HUES6 (cell line): ENCODE data around the gene C19orf44.
"Not testable (repeated sequence)": the region's sequence is repeated elsewhere in the genome, so short reads cannot be mapped to it uniquely, and the experiment has no call there.

Source experiments
- H3K27ac ChIP-seq: 2 replicates; pipeline ENCODE4 v1.7.0; 2013; ENCODE audit warnings: low read depth, mild to moderate bottlenecking, low read length, inconsistent platforms
- H3K27me3 ChIP-seq: 2 replicates; pipeline ENCODE4 v1.6.1; 2013; ENCODE audit warnings: low read length; ENCODE audit not compliant: control insufficient read depth, insufficient read depth
- H3K36me3 ChIP-seq: 2 replicates; pipeline ENCODE4 v1.6.1; 2013; ENCODE audit warnings: low read length; ENCODE audit not compliant: control insufficient read depth, insufficient read depth
- H3K4me1 ChIP-seq: 2 replicates; pipeline ENCODE4 v1.6.1; 2013; ENCODE audit warnings: low read length; ENCODE audit not compliant: control insufficient read depth, insufficient read depth
- H3K4me3 ChIP-seq: 2 replicates; pipeline ENCODE4 v1.5.1; 2013; ENCODE audit warnings: low read depth, low read length
- H3K9ac ChIP-seq: one replicate; pipeline ENCODE4 v1.6.1; 2013; ENCODE audit warnings: mild to moderate bottlenecking, low read length
- H3K9me3 ChIP-seq: 2 replicates; pipeline ENCODE4 v1.6.1; 2013; ENCODE audit warnings: low read depth, low read length; ENCODE audit not compliant: control insufficient read depth, insufficient read depth

Gene C19orf44

DNA sequence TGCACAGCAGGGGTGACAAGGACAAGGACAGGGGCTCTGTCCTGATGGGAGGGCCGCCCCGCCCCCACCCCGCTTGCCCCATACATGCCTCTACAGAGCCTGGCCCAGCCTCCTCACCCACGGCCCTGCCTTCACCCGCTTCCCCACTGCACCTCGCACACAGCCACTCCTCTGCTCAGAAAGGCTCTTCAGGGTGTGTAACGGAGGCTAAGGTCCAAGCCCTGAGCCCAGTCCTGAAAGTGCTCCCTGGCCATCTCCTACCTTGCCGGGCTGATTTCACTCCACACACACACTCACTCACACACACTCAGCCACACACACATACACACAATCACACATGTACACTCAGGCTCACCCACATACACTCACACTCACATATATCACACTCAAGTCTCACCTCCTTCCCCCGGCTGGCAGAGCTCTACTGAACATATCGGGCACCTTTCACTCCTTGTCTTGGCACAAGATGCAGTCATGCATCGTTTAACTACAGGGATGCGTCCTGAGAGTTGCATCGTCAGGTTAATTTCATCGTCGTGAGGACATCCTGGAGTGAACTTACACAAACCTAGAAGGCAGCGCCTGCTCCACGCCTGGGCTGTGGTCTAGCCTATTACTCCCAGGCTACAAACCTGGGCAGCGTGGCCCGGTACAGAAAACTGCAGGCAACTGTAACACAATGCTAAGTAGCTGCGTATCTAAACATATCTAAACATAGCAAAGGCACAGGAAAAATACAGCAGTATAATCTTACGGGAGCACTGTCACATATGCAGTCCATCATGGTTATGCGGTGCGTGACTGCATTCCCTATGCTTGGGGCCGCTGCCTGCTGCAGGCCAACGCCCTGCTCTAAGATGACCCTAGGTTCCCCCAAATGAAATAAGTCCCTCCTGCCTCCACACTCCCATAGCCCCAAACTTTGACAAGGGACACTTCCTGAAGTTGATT, 37.5 kb upstream of the C19orf44 start:
- H3K27ac ChIP-seq, result 0 out of 2 replicates have a peak overlapping the region, but pooled peaks have one; percentile 28

DNA sequence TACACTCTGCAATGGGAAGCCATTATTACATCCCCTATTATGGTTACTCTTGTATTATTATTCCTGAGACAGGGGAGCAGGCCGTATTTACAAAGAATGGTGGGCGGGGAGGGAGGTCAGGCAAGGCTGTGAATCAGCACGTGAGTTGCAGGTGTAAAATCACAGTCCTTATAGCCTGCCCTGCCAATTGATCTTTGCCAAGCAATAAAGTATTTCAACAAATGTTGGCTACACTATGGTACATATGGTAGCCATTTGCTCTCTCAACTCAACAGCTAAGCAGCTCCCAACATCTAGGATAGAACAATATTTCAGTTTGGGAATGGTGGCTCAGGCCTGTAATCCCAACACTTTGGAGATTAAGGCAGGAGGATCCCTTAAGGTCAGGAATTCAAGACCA, 36.5 kb upstream of the C19orf44 start:
- H3K36me3 ChIP-seq, result no peaks in the 10 kb centered on the region
- no peak overlapping the region for H3K4me3 ChIP-seq
- H3K9me3 ChIP-seq, result no peaks in the 10 kb centered on the region
- H3K27ac ChIP-seq, result no peak overlapping the region
- no peak overlapping the region for H3K9ac ChIP-seq
- H3K4me1 ChIP-seq, result peaks cover 40% of the 10 kb centered on the region
- no peaks in the 10 kb centered on the region for H3K27me3 ChIP-seq

More for the DNA sequence above, 37.5 kb upstream of the C19orf44 start:
- Histone ChIP-seq H3K4me1 (peaks cover 44% of the 10 kb centered on the region), H3K27me3 (no peaks in the 10 kb centered on the region), H3K4me3 (no peak overlapping the region), H3K9me3 (no peaks in the 10 kb centered on the region), H3K36me3 (no peaks in the 10 kb centered on the region), H3K9ac (peak overlapping the region; percentile 29)

DNA sequence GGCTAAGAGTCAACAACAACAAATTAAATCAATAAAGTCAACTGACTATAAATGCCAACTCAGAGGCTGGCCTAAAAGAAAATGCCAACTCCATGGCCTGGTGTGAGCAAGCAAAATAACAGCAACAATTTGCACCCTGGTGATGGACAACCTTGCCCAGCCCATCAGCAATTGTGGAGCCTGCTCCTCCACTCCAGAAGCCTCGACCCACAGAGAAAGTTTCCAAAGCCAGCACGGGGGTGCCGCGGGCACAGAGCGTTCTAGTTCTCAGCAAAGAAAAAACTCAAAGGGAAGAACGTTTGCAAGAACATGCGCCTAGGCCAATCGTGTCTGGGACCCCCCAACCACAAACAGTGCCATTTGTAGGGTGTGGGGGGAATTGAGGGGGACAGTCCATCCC, 35.7 kb upstream of the C19orf44 start:
- H3K4me3 ChIP-seq, result no peak overlapping the region
- no peak overlapping the region for H3K27ac ChIP-seq
- no peaks in the 10 kb centered on the region for H3K36me3 ChIP-seq
- peaks cover 40% of the 10 kb centered on the region for H3K4me1 ChIP-seq
- H3K27me3 ChIP-seq, result no peaks in the 10 kb centered on the region
- H3K9me3 ChIP-seq, result no peaks in the 10 kb centered on the region
- no peak overlapping the region for H3K9ac ChIP-seq

DNA sequence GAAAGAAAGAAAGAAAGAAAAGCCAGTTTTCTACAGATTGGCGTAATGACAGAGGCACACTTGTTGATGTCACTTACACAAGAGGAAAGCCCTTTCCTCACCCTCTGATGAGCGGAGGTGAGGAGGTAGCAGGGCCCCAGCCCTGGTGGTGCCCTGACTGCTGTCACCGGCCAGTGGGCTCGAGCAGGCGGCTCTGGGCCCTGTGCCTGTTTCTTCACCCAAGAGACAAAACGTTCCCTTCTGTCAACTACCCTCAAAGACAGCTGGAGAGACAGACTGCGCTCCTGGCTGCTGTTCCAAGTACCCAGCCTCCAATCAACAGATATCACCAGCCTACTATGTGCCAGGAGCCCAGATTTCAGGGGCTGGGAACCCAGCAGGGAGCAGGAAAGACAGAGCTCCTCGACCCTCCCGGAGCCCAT, 34.6 kb upstream of the C19orf44 start:
- H3K27me3 ChIP-seq, result no peaks in the 10 kb centered on the region
- no peak overlapping the region for H3K4me3 ChIP-seq
- no peak overlapping the region for H3K27ac ChIP-seq
- no peaks in the 10 kb centered on the region for H3K36me3 ChIP-seq
- H3K9me3 ChIP-seq, result no peaks in the 10 kb centered on the region
- no peak overlapping the region for H3K9ac ChIP-seq
- H3K4me1 ChIP-seq, result peaks cover 39% of the 10 kb centered on the region

DNA sequence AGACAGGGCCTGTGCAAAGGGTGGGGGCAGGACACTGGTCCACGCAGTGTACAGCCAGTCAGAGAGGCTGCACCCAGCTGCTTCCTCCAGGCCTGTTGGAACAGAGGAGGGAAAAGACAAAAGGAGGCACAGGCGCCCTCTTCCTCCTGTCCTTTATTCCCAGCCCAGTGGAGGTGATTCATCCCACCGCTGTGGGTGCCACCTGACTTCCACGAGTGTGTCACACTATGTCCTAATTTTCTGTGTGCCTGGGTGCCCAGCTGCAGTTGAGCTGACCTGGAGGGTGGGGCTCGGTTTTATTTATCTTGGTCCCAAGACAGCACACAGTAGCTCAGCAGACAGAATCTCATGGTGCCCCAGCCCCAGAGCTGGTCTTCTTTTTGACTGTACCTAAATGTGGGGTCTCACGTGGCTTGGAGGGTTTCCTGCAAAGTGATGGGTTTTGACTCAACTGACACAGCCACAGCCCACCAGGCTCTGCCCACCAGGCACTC, 33.4 kb upstream of the C19orf44 start:
- Histone ChIP-seq H3K36me3 (no peaks in the 10 kb centered on the region), H3K27me3 (no peaks in the 10 kb centered on the region), H3K9me3 (no peaks in the 10 kb centered on the region), H3K4me3 (no peak overlapping the region), H3K27ac (no peak overlapping the region), H3K4me1 (peaks cover 27% of the 10 kb centered on the region), H3K9ac (no peak overlapping the region)

DNA sequence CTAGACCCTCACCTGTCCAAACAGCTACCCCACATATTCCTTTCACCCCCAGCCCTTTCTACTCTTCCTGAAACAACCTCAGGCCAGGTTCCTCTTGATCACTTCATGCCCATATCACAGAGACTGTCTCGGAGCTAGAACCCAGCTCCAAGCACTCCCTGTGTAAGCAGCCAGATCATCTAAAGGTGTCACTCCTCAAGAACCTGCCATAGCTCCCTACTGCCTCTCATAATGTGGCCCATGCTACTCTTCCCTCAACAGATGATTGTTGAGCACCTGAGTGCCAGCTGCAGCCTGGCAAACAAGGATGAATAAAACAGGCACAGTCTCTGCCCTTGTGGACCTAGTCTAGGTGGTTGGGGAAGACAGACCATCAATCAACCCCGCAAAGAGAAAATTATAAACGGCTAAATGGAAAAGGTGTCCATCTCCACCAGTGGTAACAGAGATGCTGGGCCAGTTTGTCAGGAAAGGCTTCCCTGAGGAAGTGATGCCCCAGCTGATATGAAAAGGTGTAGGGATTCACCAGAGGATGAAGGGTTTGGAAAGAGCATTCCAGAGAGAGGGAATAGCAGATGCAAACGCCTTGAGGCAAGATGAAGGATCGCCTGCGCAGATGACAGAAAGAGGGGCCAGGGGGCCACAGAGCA, 32.7 kb upstream of the C19orf44 start:
- H3K9me3 ChIP-seq, result no peaks in the 10 kb centered on the region
- peaks cover 20% of the 10 kb centered on the region for H3K4me1 ChIP-seq
- H3K9ac ChIP-seq, result no peak overlapping the region
- H3K4me3 ChIP-seq, result no peak overlapping the region
- H3K36me3 ChIP-seq, result no peaks in the 10 kb centered on the region
- no peak overlapping the region for H3K27ac ChIP-seq
- no peaks in the 10 kb centered on the region for H3K27me3 ChIP-seq

DNA sequence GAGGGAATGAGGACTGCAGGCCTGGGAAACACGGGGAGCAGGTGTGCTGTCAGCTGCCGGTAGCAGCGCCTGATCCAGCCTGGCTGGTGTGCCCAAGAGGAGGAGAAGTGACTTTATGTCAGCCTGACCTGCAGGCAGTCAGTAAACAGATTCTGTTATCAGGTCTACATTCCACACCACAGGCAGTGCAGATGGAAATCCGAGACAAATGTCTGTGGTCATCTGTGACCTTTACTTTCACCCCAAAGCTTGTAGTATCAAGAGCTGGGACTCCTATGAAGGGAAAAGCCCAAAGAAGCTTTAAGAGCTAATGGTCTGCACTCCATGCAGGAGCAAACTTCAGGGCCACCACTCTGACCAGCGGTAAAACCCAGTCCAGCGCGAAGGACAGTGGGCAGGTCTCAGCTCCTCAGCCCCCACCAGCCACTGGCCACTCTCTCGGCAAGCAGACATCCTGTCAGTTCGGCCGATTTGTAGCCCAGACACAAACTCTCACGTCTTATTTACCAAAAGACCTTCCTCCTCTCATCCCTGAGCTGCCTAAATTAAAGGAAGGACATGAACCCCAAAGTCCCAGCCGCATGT, 32.1 kb upstream of the C19orf44 start:
- H3K27ac ChIP-seq, result no peak overlapping the region
- peaks cover 17% of the 10 kb centered on the region for H3K4me1 ChIP-seq
- no peaks in the 10 kb centered on the region for H3K36me3 ChIP-seq

DNA sequence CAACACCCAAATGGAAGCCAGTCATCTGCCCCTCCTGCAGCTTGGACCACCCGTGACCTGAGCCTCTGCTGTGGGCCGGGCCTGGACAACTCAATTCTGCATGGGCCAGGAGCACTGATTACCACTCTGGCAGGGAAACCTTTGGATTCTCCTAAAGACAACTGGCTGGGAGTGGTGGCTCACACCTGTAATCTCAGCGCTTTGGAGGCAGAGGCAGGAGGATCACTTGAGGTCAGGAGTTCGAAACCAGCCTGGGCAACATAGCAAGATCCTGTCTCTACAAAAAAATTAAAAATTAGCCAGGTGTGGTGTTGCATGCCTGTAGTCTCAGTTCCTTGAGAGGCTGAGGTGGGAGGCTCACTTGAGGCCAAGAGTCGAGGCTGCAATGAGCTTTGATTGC, 31.0 kb upstream of the C19orf44 start:
- Histone ChIP-seq H3K9me3 (no peaks in the 10 kb centered on the region), H3K4me3 (no peak overlapping the region), H3K27me3 (no peaks in the 10 kb centered on the region; the same call in 1 of the 2 replicates), H3K4me1 (peaks cover 14% of the 10 kb centered on the region; the same call in 1 of the 2 replicates), H3K27ac (no peak overlapping the region), H3K36me3 (no peaks in the 10 kb centered on the region), H3K9ac (no peak overlapping the region)

More for the DNA sequence above, 32.1 kb upstream of the C19orf44 start:
- Histone ChIP-seq H3K9ac (no peak overlapping the region), H3K9me3 (no peaks in the 10 kb centered on the region), H3K4me3 (no peak overlapping the region), H3K27me3 (no peaks in the 10 kb centered on the region; the same call in 1 of the 2 replicates)

DNA sequence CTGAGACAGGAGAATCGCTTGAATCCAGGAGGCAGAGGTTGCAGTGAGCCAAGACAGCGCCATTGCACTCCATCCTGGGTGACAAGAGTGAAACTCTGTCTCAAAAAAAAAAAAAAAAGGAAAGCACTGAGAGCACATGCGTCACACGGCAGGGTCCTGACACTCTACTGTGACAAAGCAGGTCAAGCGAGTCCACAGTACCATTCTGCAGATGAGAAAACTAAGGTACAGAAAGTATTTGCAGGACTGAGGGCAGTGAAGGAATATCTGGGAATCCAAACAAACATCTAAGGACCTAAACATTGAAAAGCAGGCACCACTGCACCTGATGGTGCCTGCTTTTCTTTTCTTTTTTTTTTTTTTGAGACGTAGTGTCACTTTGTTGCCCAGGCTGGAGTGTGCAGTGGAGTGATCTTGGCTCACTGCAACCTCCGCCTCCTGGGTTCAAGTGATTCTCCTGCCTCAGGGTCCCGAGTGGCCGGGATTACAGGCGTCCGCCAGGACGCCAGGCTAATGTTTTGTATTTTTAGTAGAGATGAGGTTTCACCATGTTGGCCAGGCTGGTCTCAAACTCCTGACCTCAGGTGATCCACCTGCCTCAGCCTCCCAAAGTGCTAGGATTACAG, 29.3 kb upstream of the C19orf44 start:
- H3K36me3 ChIP-seq, H3K27ac ChIP-seq, H3K9me3 ChIP-seq, H3K9ac ChIP-seq, H3K27me3 ChIP-seq, H3K4me3 ChIP-seq: not testable (repeated sequence)
- H3K4me1 ChIP-seq, result peaks cover 22% of the 10 kb centered on the region; the same call in 1 of the 2 replicates

DNA sequence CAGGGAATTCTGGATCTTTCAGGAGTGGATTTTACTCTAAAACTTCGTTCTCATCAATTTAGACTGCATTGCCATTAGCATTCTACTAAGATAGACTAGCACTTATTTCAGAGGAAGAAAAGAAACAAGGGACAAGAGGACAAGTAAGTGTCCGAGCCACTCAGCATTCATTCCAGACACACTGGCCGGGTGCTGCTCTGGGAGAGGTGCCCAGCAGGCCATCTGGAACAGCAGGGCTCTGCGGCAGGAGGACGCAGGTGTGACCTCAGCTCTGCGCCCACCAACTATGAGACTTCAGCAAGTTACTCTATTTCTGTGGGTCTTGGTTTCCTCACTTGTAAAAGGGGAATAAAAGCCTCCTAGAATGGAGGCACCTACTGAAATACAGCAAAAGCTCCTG, 28.6 kb upstream of the C19orf44 start:
- H3K9ac ChIP-seq, result no peak overlapping the region
- 0 out of 2 replicates have a peak, but pooled peaks cover under 1% of the 10 kb centered on the region for H3K9me3 ChIP-seq
- H3K4me1 ChIP-seq, result peaks cover 22% of the 10 kb centered on the region; the same call in 1 of the 2 replicates
- H3K27me3 ChIP-seq, result peaks cover 3% of the 10 kb centered on the region; the same call in 1 of the 2 replicates
- no peaks in the 10 kb centered on the region for H3K36me3 ChIP-seq
- no peak overlapping the region for H3K27ac ChIP-seq
- H3K4me3 ChIP-seq, result no peak overlapping the region
